AG09309 (cell line): ENCODE results near the gene CXCL6.

ENCODE experiments used
- DNase-seq: peaks from one replicate; pipeline ENCODE4 v3.0.0-alpha.2; 2010; ENCODE audit warnings: low read depth
- H3K4me3 ChIP-seq: 2 replicates; pipeline ENCODE4 v1.5.1; 2011; ENCODE audit warnings: mild to moderate bottlenecking, low read depth, low read length, moderate library complexity; ENCODE audit not compliant: control insufficient read depth
- TF ChIP-seq, protein P1 (sequence below): IDR thresholded peaks from 2 replicates; pipeline ENCODE4 v1.5.1; 2011; ENCODE audit warnings: mild to moderate bottlenecking, low read depth, low read length, inconsistent platforms; ENCODE audit not compliant: insufficient read depth, control insufficient read depth; ENCODE audit errors: missing control alignments

The CXCL6 gene

GRCh38 chr4:73872316-73873108, 36.0 kb downstream of the CXCL6 start:
- no peak overlapping the region for H3K4me3 ChIP-seq
- TF ChIP-seq, protein P1, sequence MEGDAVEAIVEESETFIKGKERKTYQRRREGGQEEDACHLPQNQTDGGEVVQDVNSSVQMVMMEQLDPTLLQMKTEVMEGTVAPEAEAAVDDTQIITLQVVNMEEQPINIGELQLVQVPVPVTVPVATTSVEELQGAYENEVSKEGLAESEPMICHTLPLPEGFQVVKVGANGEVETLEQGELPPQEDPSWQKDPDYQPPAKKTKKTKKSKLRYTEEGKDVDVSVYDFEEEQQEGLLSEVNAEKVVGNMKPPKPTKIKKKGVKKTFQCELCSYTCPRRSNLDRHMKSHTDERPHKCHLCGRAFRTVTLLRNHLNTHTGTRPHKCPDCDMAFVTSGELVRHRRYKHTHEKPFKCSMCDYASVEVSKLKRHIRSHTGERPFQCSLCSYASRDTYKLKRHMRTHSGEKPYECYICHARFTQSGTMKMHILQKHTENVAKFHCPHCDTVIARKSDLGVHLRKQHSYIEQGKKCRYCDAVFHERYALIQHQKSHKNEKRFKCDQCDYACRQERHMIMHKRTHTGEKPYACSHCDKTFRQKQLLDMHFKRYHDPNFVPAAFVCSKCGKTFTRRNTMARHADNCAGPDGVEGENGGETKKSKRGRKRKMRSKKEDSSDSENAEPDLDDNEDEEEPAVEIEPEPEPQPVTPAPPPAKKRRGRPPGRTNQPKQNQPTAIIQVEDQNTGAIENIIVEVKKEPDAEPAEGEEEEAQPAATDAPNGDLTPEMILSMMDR, result no peak
- DNase-seq, result no peak

DNA sequence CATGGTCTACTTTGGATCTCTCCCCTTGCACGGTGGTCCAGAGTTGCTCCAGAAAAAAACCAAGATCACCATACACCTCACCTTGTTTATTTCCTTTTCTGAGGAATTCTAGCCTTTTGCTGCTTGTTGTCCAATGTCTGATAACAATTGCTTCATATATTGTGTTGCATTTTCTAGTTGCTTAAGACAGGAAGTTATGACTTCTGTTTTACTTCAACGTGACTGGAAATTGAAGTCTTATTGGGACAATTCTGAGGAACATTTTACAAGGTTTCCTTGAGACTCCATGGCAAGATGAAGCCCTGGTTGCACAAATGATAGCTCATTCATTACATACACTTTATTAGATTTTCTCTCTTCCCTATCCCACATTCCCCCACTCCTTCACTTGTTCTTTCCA, 37.9 kb downstream of the CXCL6 start:
- DNase-seq, result no peak
- TF ChIP-seq, protein P1, result no peak
- H3K4me3 ChIP-seq, result no peak overlapping the region

DNA sequence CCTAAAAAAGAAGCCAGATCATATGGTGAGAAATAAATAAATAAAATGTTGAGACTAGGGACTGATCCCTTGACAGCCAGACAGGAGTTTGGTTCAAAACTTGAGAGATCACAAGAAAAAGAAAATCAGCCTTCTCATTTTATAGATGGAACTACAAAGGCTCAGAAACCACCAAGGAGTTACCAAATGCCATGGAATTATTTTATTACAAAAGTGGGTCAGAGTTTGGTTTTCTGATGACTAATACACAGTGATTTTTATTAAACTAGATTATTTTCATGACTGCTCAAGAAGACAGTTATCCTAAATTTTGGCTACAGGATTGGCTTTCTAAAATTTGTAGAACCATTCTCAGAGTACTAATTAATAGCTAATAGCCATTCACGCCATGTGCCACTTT, 38.9 kb downstream of the CXCL6 start:
- H3K4me3 ChIP-seq, result no peak overlapping the region
- DNase-seq, result no peak
- TF ChIP-seq, protein P1, result no peak

DNA sequence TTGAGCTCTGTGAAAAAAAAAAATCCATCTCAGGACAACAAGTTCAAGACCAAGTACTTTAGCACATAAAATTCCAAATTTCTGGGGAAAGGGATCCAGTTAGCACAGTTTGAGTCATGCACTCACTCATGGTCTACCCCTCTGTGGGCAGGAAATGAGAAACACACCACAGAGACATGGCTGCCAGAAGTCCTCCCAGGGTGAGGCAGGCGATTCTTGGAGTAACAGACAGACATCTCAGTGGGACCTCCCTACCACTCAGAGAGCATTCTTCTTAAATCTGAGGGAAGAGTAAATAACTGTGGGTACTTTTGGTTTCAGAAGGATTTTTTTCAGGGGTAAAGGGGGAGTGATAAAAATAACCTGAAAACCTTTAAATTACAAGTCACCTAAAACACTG, 46.8 kb downstream of the CXCL6 start:
- no peak overlapping the region for H3K4me3 ChIP-seq
- no peak for DNase-seq
- TF ChIP-seq, protein P1, result no peak

- DNase-seq, result no peak
- TF ChIP-seq, protein P1, result no peak
- H3K4me3 ChIP-seq, result no peak overlapping the region
Measured at GRCh38 chr4:73885574-73886267, 49.2 kb downstream of the CXCL6 start.
